Smooth muscle cell (in vitro differentiated cells): Measurements from ENCODE around the gene EXOC3L1. TPM values are rescaled to one million over a fixed set of nuclear protein-coding genes. Genes with fewer than 3 reads are reported as not detected.

ENCODE experiments used
- DNase-seq: peaks from one replicate; lab custom pipeline; 2025; ENCODE audit not compliant: unreplicated experiment; lab: John Stamatoyannopoulos, UW
- H2AFZ ChIP-seq: fragments of 200-600 bp; sonication (generic); 2 replicates; pipeline ENCODE4 v1.6.0; 2016; ENCODE audit warnings: antibody characterized with exemption, low read depth, mild to moderate bottlenecking
- H3F3A ChIP-seq: fragments of 200-600 bp; sonication (generic); 2 replicates; pipeline ENCODE4 v1.6.0; 2017; ENCODE audit warnings: antibody characterized with exemption, low read depth
- H3K27ac ChIP-seq: fragments of 200-600 bp; sonication (generic); 2 replicates; pipeline ENCODE4 v1.5.1; 2016; ENCODE audit warnings: low read depth, mild to moderate bottlenecking
- H3K27me3 ChIP-seq: fragments of 200-600 bp; sonication (generic); 2 replicates; pipeline ENCODE4 v1.6.1; 2016; ENCODE audit warnings: low read depth, mild to moderate bottlenecking
- H3K36me3 ChIP-seq: fragments of 200-600 bp; sonication (generic); 2 replicates; pipeline ENCODE4 v1.5.1; 2016; ENCODE audit warnings: low read depth
- H3K4me1 ChIP-seq: fragments of 200-600 bp; sonication (generic); 2 replicates; pipeline ENCODE4 v1.5.1; 2016; ENCODE audit warnings: low read depth
- H3K4me2 ChIP-seq: fragments of 200-600 bp; sonication (generic); 2 replicates; pipeline ENCODE4 v1.6.0; 2016; ENCODE audit warnings: mild to moderate bottlenecking
- H3K4me3 ChIP-seq: fragments of 200-600 bp; sonication (generic); 2 replicates; pipeline ENCODE4 v1.5.1; 2016; ENCODE audit warnings: mild to moderate bottlenecking
- H3K79me2 ChIP-seq: fragments of 200-600 bp; sonication (generic); 2 replicates; pipeline ENCODE4 v1.6.0; 2016; ENCODE audit warnings: low read depth, mild to moderate bottlenecking
- H3K9ac ChIP-seq: fragments of 200-600 bp; sonication (generic); 2 replicates; pipeline ENCODE4 v1.6.0; 2016; ENCODE audit warnings: low read depth
- H3K9me3 ChIP-seq: fragments of 200-600 bp; sonication (generic); replicated peaks from 2 replicates; pipeline ENCODE4 v1.5.1; 2016; ENCODE audit warnings: low read depth
- H4K20me1 ChIP-seq: fragments of 200-600 bp; sonication (generic); 2 replicates; pipeline ENCODE4 v1.6.0; 2016; ENCODE audit warnings: low read depth
- CTCF ChIP-seq: fragments of 200-600 bp; sonication (generic); IDR thresholded peaks from 2 replicates; pipeline ENCODE4 v1.5.1; 2017; ENCODE audit warnings: borderline replicate concordance, mild to moderate bottlenecking, antibody characterized with exemption; ENCODE audit not compliant: insufficient read depth, poor library complexity, severe bottlenecking
- WGBS: methylation state at CpG from one replicate; pipeline ENCODE4 v1.1.7; 2016; ENCODE audit warnings: low lambda C conversion rate; 5-methylcytosine and 5-hydroxymethylcytosine counted together
- polyA plus RNA-seq: library from polyadenylated mRNA; unstranded; fragments of >200 nt; fragmentation: Nextera tagmentation; extraction: Ambion mirVana; gene quantifications from 2 replicates; pipeline ENCODE4 v1.2.1, GENCODE V29; 2016
- total RNA-seq: library from RNA; depleted of rRNA; stranded (reverse); fragments of >200 nt; gene quantifications from 2 replicates; pipeline ENCODE4 v1.2.3, GENCODE V29; 2014

Gene EXOC3L1
- total and polyA plus RNA-seq, 2 experiments from 2014 or later = 0.51 TPM; not detected in 1

GRCh38 chr16:67204076-67204475, 14.1 kb upstream of the EXOC3L1 start:
- no peak overlapping the region for H3K4me2 ChIP-seq
- no peaks in the 10 kb centered on the region for H3K4me1 ChIP-seq
- no peaks in the 10 kb centered on the region for H3K36me3 ChIP-seq
- H2AFZ ChIP-seq = no peak overlapping the region
- no peaks in the 10 kb centered on the region for H3F3A ChIP-seq
- H3K27ac ChIP-seq = no peak overlapping the region
- H3K27me3 ChIP-seq = no peaks in the 10 kb centered on the region
- H3K79me2 ChIP-seq = no peaks in the 10 kb centered on the region
- WGBS = 91% methylated on average over 4 of the region's 4 CpGs
- DNase-seq = no peak
- H3K9ac ChIP-seq = no peak overlapping the region
- no peaks in the 10 kb centered on the region for H4K20me1 ChIP-seq
- no peak overlapping the region for H3K4me3 ChIP-seq
- H3K9me3 ChIP-seq = no peaks in the 10 kb centered on the region
- no peak for TF ChIP-seq CTCF

GRCh38 chr16:67202956-67203493, 13.1 kb upstream of the EXOC3L1 start:
- no peaks in the 10 kb centered on the region for H3K27me3 ChIP-seq
- H3K4me1 ChIP-seq = no peaks in the 10 kb centered on the region
- no peak for DNase-seq
- H3F3A ChIP-seq = no peaks in the 10 kb centered on the region
- H3K4me3 ChIP-seq = no peak overlapping the region
- no peaks in the 10 kb centered on the region for H3K36me3 ChIP-seq
- H4K20me1 ChIP-seq = peaks cover 8% of the 10 kb centered on the region
- 97% methylated on average over 17 of the region's 23 CpGs for WGBS
- no peak overlapping the region for H3K9ac ChIP-seq
- no peak overlapping the region for H3K4me2 ChIP-seq
- H3K79me2 ChIP-seq = no peaks in the 10 kb centered on the region
- H3K9me3 ChIP-seq = no peaks in the 10 kb centered on the region
- TF ChIP-seq CTCF = no peak
- no peak overlapping the region for H3K27ac ChIP-seq
- H2AFZ ChIP-seq = no peak overlapping the region

GRCh38 chr16:67202426-67202825, 12.5 kb upstream of the EXOC3L1 start:
- H3K4me2 ChIP-seq = no peak overlapping the region
- H4K20me1 ChIP-seq = peaks cover 14% of the 10 kb centered on the region
- DNase-seq = no peak
- WGBS = over 99% methylated on average over 12 of the region's 12 CpGs
- H3K4me3 ChIP-seq = no peak overlapping the region
- H3F3A ChIP-seq = no peaks in the 10 kb centered on the region
- no peak overlapping the region for H3K9ac ChIP-seq
- no peak for TF ChIP-seq CTCF
- no peaks in the 10 kb centered on the region for H3K27me3 ChIP-seq
- no peaks in the 10 kb centered on the region for H3K79me2 ChIP-seq
- no peaks in the 10 kb centered on the region for H3K9me3 ChIP-seq
- no peak overlapping the region for H2AFZ ChIP-seq
- H3K27ac ChIP-seq = no peak overlapping the region
- H3K36me3 ChIP-seq = no peaks in the 10 kb centered on the region
- no peaks in the 10 kb centered on the region for H3K4me1 ChIP-seq
